Middle frontal gyrus (tissue), 1 donor: Measurements from ENCODE around the gene IL34.

Experiments
- DNase-seq: peaks from one replicate; pipeline ENCODE4 v3.0.0-alpha.2; 2015; ENCODE audit warnings: low spot score; ENCODE audit errors: extremely low spot score

IL34 gene

DNA sequence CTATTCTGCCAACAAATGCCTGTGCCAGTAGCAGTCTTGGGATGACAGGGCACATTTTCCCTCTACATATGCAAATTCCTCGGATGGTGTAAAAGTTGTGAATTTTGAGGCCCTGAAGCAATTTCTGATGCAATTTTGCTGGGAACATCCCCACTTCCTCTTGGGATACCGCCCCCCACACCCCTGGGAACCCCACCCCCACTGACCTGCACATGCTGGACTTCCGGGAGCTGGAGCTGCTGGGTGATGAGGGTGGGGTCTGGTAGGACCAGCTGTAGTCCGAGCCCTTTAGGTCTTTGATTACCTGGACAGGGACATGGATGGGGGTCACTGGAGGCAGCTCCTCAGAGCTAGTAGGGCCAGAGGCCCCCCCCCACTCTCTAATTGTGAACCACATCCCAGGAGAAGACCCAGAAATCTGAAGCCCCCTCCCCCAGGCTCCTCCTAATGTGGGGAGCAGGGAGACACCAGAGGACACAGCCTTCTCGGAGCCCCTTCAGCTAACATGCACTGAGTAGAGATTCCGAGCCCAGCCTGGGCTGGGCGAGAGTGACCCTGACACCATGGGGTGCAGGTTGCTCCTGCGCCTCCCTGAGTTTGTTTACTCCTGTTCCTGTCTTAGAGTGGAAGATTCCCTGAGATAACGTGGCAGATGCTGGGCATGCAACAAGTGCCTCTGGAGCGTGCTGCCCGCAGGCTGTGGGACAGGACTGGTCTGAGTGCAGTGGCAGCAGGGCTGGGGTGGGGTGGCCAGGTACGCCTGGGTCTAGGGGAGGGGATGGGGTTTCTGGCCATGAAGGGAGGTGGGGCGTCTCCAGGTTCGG is 30.5 kb downstream of the IL34 start:
- DNase-seq = no peak

GRCh38 chr16:70677499-70678120 is 31.3 kb downstream of the IL34 start:
- no peak for DNase-seq

DNA sequence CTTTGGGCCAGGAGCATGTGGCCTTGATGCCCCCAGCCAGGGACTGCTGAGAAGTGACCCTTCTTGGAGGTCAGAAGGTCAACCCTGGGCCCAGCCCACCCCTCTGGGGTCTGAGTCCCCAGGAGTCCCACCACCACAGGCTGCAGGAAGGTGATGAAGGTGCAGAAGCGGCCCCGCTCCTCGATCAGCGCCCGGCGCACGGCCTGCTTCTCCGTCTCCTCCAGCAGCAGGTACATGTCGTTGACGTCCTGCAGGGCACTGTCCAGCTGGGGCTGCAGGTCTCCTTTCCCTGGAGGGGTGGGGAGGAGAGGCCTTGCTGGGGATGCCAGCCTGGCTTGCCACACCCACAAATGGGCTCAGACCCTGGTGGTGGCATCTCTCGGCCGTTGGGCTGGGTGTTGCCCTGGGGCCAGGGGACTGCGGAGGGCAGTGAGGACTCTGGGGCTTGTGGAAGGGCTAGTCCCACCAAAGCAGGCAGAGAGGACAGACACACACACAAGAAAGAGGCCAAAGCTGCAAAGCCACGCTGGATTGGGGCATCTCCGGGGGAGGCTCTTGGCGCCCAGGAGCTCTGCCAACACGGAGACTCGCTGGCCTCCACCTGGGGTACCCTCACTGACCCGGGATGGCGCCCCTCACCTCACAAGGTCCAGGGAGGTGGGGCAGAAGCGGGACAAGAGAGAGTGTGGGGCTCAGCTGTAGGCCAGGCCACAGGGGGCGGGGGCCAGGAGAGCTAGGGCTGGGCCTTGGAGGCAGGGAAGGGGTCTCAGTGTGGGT is 31.9 kb downstream of the IL34 start:
- DNase-seq = no peak

DNA sequence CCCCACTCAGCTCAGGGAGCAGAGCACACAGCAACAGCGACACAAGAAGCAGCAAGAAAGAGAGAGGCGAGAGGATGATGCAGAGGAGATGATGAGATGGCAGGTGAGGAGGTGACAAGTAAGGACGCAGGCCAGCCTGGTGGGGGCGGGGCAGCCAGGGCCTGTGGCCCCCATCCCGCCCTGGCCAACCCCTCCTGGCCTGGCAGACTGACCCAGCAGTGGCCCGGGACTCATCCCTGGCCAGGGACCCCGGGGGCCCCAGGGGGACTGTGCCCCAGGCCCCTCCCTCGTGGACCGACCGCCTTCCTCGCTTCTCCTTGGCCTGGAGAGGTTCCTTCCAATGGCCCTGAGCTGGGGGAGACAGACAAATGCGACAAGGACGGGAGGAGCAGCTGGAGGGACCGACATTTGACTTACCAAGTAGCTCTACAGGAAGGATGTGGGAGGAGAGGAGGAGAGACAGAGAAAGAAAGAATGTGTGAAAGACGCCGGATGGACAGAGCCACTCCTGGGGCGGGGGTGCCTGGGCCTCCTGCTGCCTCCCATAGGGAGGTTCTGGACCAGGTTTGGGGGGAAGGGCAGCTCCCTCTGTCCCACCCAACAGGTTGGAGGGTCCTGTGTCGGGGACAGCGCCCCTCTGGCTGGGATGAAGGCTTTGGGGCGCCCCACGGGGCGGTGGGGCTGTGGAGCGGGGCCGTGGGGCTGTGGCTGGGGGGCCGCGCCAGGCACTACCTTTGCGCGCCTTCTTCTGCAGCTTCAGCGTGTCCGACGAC is 32.7 kb downstream of the IL34 start:
- no peak for DNase-seq

DNA sequence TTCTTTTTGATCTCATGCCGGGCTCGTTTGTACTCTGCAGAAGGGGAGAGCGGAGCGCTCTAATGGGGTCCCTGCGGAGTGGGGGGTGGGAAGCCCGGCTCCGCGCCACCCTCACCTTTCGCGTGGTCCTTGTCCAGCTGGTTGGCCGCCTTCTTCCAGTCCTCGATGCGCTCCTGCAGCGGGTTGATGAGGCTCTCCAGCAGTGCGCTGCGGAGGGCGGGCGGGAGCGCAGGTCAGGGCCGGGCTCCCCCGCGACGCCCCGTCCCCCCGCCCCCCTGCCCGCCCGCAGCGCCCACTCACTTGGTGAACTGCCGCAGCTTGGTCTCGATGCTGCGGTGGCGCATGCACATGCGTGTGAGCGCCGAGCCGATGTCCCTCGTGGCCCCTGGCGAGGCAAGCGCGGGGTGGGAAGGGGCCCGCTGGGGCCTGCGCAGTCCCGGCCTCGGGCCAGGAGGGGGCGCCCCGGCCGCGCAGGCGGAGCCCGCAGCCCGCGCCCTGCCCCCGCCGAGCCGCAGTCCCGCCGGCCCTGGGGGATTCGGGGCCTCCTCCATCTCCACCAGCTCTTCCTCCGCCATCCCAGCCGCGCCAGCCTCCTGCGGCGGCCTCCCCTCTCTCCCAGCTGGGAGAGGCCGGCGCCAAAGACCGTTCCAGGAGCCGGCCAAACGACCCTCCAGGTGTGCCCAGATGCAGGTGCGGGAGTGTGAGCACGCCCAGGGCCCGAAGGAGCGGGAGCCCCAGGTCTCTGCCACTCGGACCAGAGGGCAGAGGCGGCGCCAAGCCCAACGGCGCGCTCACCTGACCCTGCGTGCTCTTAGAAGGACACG is 33.5 kb downstream of the IL34 start:
- no peak for DNase-seq

DNA sequence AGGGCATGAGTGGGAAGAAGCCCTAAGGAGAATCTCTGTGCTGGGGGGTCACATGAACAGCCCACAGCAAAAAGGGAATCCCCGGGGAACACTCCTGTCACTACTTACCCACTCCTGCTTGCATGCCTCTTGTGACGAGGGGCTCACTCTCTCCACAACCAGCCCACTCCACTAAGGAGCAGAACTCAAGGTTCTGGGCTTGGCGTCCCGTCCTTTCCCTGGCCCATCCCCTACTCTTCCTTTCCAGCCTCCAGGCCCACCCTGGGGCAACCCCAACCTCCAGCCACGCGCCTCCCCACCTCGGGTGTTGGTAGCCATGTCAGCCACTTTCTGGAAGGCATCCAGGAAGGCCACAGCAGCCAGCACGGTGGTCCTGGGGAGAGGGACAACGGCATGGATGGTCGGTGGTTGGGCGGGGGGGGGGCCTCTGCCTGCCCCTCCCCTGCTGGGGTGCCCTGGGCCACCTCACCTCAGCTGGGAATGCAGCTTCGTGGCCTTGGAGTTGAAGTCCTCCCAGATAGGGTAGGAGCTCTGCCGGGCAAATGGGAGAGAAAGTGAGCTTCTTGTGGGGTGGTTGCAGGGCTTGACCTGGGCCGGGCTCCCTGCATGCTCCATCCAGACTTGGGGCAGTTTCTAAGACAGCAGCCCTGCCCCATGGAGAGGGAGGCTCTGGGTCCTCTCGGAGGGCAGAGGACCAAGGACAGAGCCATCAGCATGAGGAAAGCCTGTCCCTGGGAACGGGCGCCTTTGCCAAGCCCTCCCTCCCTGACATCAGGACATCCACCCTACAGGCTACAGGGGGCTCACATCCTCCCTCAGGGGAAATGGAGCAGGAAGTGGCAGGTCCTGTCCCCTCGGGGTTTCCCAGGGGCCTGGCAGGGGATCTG is 34.4 kb downstream of the IL34 start:
- DNase-seq = no peak

GRCh38 chr16:70681382-70682238 is 35.3 kb downstream of the IL34 start:
- peak; percentile 71 for DNase-seq

GRCh38 chr16:70682239-70683145 is 36.1 kb downstream of the IL34 start:
- DNase-seq = no peak

DNA sequence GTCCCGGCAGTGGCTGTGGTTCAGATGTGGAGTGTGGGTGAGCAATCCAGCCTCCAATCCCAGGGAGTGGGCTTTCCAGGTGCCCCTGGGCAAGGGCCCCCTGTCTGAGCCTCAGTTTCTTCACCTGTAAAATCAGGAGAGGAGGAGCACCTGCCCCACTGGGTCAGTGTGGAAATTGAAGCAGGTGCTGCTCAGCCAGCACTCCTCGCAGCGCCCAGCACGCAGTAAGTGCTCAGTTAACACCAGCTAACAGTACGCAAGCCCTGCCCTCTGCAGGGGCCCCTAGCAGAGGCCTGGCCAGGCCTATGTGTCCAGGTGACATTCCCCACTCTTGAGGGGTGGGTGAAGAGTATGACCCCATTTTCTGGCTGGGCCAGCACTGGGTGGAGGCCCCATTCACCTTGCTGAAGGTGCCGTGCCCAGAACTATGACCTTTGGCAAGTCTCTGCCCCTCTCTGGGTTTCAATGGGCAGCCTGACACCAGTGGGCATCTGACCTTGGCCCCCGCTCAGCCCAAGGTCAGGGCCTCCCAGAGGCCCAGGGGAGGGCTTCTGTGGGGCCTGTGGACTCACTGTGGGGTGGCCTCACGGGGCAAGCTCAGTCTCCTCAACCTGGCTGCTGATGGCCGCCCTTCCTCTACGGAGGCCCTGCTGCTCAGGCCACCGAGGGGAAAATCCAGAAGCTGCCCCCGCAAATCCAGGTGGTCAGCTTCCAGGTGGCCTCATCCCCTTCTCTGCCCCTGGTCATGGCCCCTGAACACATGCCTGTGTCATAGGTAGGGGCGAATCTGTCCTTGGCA is 37.0 kb downstream of the IL34 start:
- no peak for DNase-seq

DNA sequence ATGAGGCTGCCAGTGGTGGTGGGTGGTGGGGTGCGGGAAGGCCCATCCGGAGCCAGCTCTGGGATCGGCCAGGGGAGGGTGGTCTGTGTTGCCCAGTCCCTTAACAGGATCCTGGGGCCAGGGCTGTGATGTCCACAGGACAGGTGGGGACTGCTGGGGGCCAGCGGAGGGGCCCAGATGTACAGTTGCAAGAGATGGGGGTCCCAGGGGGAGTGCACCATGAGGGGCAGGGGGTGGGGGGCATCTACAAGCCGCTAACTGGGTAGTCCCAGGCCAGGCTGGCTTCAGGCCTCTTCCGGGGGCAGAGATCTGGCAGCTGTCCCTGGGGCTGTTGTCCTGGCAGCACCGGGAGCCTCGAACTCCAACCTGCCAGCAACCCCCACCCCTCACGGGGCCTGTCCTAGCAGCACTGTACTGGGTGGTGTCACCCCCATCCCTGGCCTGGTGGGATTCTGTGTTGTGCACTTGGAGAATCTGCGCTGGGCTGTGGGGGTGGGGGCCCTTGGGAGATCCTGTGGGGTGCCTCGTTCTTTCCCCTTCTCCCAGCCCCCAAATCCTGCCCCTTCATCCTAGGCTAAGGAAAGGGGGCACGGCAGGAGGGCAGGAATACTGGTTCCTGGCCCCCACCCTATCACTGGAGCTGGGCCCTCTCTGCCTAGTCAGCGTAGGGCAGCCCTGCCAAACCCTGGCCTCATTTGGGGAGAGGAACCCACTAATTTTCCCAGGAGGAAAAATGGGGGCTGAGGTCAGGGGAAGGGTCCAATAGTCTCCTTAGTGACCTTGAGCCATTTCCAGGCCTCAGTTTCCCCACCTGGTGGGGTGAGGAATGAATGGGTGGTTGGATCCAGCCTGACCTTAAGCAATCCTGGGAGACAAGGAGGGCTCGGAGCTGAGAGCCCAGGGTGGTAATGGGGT is 38.0 kb downstream of the IL34 start:
- DNase-seq = no peak

- no peak for DNase-seq
Observed at GRCh38 chr16:70685061-70685937, 38.9 kb downstream of the IL34 start.

DNA sequence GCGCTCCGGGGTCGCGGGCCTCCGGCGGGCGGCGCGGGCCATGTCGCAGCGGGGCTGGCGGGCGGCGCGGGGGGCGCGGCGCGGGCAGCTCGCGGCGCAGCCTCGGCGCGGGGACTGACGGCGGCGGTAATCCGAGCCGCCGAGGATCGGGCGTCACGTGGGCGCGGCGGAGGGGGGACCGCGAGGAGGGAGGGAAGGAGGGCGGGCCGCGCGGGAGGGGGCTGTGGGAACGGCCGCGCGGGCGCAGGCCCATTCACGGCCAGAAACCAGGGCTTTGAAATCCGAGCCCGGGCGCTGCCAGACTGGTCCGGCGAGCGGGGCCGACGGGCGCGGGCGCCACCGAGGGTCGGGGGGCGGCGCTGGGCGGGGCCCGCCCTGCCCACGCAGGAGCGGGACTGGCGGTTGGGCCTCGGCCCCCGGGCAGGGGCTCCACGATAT is 39.6 kb downstream of the IL34 start, which contains the start of gene MTSS2:
TSS of gene MTSS2 (minus strand) at position 116 of the 438 bp plus-strand sequence. CDS start 262 bp downstream, outside the sequence.
- peak; percentile 75 for DNase-seq

GRCh38 chr16:70686376-70687101 is 40.2 kb downstream of the IL34 start:
- DNase-seq = no peak

GRCh38 chr16:70687102-70687511 is 40.7 kb downstream of the IL34 start:
- no peak for DNase-seq
